ENCODE data around the gene CSF3R.

- no peak for TF ChIP-seq POLR2A (IDR thresholded peaks at IDR 0.05)
- TF ChIP-seq CTCF (IDR thresholded peaks at IDR 0.05): no peak
Observed at GRCh38 chr1:36513676-36514473, 31.2 kb upstream of the CSF3R start.
